Measurements from ENCODE around the gene GOLIM4.

DNA sequence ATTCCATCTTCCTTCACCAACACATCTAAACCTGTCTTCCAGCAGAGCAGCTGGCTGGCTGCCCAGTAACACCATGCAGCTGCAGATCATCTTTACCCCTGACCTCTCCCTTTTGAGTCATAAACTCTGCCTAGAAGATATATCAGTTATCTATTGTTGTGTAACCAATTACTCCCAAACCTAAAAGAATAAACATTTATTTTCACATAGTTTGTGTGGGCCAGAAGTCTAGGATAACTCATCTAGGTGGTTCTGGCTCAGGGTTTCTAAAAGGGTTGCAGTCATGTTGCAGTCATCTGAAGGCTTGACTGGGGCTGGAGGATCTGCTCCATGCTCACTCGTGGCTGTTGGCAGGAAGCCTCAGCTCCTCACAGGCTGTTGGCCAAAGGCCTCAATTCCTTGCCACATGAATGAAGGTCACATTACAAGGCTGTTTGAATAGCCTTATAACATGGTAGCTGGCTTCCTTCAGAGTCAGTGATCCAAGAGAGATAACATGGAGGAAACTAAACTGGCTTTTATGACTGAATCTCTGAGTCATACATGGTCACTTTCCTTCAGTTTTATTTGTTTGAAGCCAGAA lies 92.8 kb downstream of the GOLIM4 start:
- TF ChIP-seq, protein P1, sequence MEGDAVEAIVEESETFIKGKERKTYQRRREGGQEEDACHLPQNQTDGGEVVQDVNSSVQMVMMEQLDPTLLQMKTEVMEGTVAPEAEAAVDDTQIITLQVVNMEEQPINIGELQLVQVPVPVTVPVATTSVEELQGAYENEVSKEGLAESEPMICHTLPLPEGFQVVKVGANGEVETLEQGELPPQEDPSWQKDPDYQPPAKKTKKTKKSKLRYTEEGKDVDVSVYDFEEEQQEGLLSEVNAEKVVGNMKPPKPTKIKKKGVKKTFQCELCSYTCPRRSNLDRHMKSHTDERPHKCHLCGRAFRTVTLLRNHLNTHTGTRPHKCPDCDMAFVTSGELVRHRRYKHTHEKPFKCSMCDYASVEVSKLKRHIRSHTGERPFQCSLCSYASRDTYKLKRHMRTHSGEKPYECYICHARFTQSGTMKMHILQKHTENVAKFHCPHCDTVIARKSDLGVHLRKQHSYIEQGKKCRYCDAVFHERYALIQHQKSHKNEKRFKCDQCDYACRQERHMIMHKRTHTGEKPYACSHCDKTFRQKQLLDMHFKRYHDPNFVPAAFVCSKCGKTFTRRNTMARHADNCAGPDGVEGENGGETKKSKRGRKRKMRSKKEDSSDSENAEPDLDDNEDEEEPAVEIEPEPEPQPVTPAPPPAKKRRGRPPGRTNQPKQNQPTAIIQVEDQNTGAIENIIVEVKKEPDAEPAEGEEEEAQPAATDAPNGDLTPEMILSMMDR (IDR thresholded peaks at IDR 0.05): no peak
- TF ChIP-seq POLR2A (IDR thresholded peaks at IDR 0.05): no peak

Measured in esophagus squamous epithelium (tissue), 4 donors.